ENCODE measurements around the gene IL12RB2.

Gene IL12RB2

GRCh38 chr1:67307251-67308060 is at the start of gene IL12RB2:
IL12RB2 (plus strand) TSS chr1:67307873; CDS start chr1:67320369, 12,496 bp downstream.
- DNase-seq: peak; percentile 41 to 56

- DNase-seq: no peak
Observed at GRCh38 chr1:67261680-67262079, 46.0 kb upstream of the IL12RB2 start.

- DNase-seq: no peak
Observed at GRCh38 chr1:67262735-67263134, 44.9 kb upstream of the IL12RB2 start.

GRCh38 chr1:67264152-67264551 is 43.5 kb upstream of the IL12RB2 start:
- DNase-seq: no peak

- no peak for DNase-seq
Observed at GRCh38 chr1:67264899-67265298, 42.8 kb upstream of the IL12RB2 start.

- no peak for DNase-seq
Observed at GRCh38 chr1:67269061-67269460, 38.6 kb upstream of the IL12RB2 start.

- no peak for DNase-seq
Observed at GRCh38 chr1:67270541-67270940, 37.1 kb upstream of the IL12RB2 start.

GRCh38 chr1:67273591-67273990 is 34.1 kb upstream of the IL12RB2 start:
- no peak for DNase-seq

- DNase-seq: no peak
Observed at GRCh38 chr1:67274623-67275325, 32.9 kb upstream of the IL12RB2 start.

GRCh38 chr1:67280696-67281095 is 27.0 kb upstream of the IL12RB2 start:
- DNase-seq: no peak

GRCh38 chr1:67281244-67281643 is 26.4 kb upstream of the IL12RB2 start:
- DNase-seq: no peak

GRCh38 chr1:67285780-67286488 is 21.7 kb upstream of the IL12RB2 start:
- no peak for DNase-seq

GRCh38 chr1:67290236-67290635 is 17.4 kb upstream of the IL12RB2 start:
- DNase-seq: no peak

- DNase-seq: no peak
Observed at GRCh38 chr1:67294836-67295617, 12.6 kb upstream of the IL12RB2 start.

- no peak for DNase-seq
Observed at GRCh38 chr1:67298762-67299161, 8.9 kb upstream of the IL12RB2 start.

GRCh38 chr1:67299296-67299695 is 8.4 kb upstream of the IL12RB2 start:
- DNase-seq: no peak

GRCh38 chr1:67300561-67300960 is 7.1 kb upstream of the IL12RB2 start:
- DNase-seq: no peak

GRCh38 chr1:67304023-67304422 is 3.6 kb upstream of the IL12RB2 start:
- DNase-seq: no peak

GRCh38 chr1:67306547-67306946 is 1.1 kb upstream of the IL12RB2 start:
- no peak for DNase-seq

GRCh38 chr1:67308136-67308535 is 463 bp downstream of the IL12RB2 start:
- peak in 1 of 2 experiments; percentile 22 for DNase-seq

- DNase-seq: no peak
Observed at GRCh38 chr1:67312615-67313014, 4.9 kb downstream of the IL12RB2 start.

GRCh38 chr1:67313934-67314671 is 6.4 kb downstream of the IL12RB2 start:
- DNase-seq: no peak
